ENCODE data around the gene MLF2.

Gene MLF2

DNA sequence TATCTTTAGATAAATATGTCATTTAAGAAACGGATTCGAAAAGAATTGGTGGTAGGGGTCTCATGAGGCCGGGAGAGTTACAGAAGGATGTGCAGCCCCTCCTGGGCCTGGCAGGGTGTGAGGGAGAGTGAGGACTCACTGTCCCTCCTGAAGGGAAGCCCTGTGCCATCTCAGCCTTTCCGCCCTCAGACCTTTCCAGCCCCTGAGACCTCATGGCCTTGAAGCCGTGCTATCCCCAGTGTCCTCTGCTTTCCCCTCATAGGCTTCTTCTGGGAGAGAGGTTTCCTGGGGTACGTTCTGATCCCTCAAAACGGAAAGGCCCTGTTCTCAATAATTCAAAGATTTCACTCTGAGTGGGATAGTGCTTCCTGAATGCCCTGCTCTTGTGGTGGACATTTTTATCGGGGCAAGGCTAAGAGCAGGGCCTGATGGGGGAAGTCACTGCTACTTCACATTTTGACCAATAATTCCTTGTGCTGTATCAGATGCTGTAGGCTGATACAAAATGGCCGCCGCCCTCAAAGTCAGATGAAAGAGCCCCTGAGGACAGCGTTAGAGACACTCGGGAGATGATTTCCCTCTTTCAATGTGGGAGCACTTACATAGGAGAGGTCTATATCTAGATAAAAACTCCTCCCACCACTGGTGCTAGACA is 37.7 kb upstream of the MLF2 start:
- peak overlapping the region; percentile 19 for H3K4me3 ChIP-seq
- peak overlapping the region in 1 of 2 donors; percentile 43 for H3K27ac ChIP-seq
- no peak for TF ChIP-seq CTCF (IDR thresholded peaks at IDR 0.05)
- no peak for DNase-seq (ENCODE audit: low spot score)

GRCh38 chr12:6788972-6789924 is 36.3 kb upstream of the MLF2 start, which contains the start of gene CD4:
Gene CD4, plus strand, starts transcription at chr12:6789528. Its CDS starts 10,611 bp downstream, at chr12:6800139.
- peak within 1 kb of the TSS; percentile 49 for H3K4me3 ChIP-seq

DNA sequence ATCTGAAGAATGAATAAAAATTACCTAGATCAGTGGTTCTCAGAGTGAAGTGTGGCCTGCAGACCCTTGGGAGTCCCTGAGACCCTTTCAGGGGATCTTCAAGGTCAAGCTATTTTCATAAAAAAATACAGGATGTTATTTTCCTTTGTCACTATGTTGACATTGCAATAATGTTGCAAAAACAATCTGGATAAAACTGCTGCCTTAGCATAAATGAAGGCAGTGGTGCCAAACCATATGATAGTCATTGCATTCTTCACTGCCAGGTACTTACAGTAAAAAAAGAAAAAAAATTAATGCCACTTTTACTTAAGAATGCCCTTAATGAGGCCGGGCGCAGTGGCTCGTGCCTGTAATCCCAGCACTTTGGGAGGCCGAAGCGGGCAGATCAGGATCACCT is 34.4 kb upstream of the MLF2 start:
- TF ChIP-seq CTCF (IDR thresholded peaks at IDR 0.05) = no peak
- no peak overlapping the region for H3K27ac ChIP-seq
- no peak overlapping the region for H3K4me3 ChIP-seq
- DNase-seq (ENCODE audit: low spot score) = no peak

More at GRCh38 chr12:6788972-6789924, 36.3 kb upstream of the MLF2 start, which contains the start of gene CD4:
- TF ChIP-seq CTCF (IDR thresholded peaks at IDR 0.05) = no peak
- no peak for DNase-seq (ENCODE audit: low spot score)
- H3K27ac ChIP-seq = peak within 1 kb of the TSS in 1 of 2 donors; percentile 78

DNA sequence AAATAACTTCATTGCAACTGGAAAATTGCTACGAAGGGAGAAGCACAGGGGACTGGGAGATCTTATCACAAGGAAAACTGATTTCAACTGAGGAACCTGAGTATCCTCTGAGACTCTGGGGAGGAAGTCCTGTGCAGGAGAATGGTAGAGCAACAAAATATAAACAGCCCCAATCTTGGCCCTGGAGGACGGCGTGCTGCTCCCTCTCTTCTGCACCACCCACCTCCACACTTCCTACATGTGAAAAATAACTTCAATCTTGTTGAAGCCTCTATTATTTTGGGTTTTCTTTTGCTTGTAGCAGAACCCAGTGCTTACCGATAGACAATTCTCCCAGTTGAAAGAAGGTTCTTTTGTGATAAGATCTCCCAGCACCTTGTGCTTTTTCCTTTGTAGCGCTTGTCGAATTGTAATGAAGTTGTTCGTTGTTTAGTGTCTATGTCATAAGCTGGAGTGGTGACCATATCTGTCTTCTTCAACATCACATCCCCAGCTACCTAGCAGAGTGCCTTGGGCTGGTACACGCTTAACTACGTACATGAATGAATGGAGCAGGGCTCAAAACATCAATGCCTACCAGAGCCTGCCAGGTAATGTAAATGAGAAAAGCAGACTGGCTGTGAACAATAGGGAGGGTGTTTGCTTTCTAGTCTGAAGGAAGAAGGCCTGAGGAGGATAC is 33.6 kb upstream of the MLF2 start:
- TF ChIP-seq CTCF (IDR thresholded peaks at IDR 0.05) = no peak
- H3K27ac ChIP-seq = no peak overlapping the region
- no peak for DNase-seq (ENCODE audit: low spot score)
- H3K4me3 ChIP-seq = no peak overlapping the region

GRCh38 chr12:6784761-6785160 is 31.8 kb upstream of the MLF2 start:
- no peak overlapping the region for H3K27ac ChIP-seq
- no peak for DNase-seq (ENCODE audit: low spot score)
- TF ChIP-seq CTCF (IDR thresholded peaks at IDR 0.05) = no peak
- no peak overlapping the region for H3K4me3 ChIP-seq

DNA sequence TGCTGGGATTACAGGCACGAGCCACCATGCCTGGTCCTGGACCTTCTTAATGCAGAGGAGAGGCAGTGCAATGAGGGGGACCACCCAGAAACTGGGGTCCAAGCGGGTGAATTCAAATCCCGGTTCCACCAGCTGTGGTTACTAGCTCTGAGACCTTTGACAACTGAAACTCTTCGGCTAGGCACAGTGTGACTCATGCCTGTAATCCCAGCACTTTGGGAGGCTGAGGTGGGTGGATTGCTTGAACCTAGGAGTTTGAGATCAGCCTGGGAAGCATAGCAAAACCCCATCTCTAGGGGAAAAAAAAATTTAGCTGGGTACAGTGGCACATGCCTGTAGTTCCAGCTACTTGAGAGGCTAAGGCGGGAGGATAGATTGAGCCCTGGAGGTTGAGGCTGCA is 31.4 kb upstream of the MLF2 start:
- H3K27ac ChIP-seq = no peak overlapping the region
- DNase-seq (ENCODE audit: low spot score) = no peak

More for the DNA sequence above, 31.4 kb upstream of the MLF2 start:
- no peak overlapping the region for H3K4me3 ChIP-seq
- TF ChIP-seq CTCF (IDR thresholded peaks at IDR 0.05) = no peak
